ENCODE data around the gene ADAT3. TPM values are rescaled to one million over a fixed set of nuclear protein-coding genes. Genes with fewer than 3 reads are reported as not detected.

The ADAT3 gene
- 2.0 and 2.1 TPM in 2 replicates for total RNA-seq (ENCODE audit: low replicate concordance)

DNA sequence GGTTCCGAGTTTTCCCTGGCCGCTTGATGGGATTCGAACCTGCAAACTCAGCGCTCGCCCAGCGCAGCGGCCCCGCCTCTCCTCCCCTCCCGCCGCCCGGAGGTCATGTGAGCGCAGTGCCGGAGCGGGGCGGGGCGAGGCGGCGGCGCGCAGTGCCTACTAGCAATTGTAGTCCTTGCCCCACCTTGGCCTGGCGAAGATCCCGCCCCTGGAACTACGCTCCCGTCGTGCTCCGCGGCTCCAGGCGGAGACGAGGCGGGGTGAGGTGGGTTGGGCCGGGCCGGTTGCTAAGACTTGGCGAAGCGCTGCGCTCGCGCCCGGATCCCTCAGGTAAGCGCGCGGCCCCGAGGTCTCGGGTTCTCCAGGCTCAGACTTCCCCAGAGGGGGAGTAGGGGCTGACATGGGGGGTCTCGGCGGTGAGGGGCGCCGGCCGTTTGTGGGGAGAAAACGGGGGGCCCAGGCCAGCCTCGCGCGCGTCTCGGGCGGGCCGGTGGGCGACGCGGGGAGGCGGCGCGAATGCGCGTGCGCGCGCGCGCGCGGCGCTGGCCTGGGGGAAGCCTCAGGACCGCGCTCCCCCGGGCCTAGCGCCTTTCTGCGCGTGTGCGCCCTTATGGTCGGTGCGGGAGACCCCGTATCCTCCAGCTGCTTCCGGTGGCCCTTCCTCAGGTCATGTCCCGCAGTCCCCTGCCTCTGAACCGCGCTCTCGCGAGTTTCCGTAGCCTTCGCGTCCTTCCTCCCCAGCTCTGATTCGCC, at the start of gene ADAT3, which contains the start of gene SCAMP4:
TSS of gene ADAT3 (plus strand) at position 290 of the 753 bp plus-strand sequence. CDS start 6,649 bp downstream, outside the sequence.
TSS of gene SCAMP4 (plus strand) at position 290 of the 753 bp plus-strand sequence. CDS start 9,621 bp downstream, outside the sequence.

DNA sequence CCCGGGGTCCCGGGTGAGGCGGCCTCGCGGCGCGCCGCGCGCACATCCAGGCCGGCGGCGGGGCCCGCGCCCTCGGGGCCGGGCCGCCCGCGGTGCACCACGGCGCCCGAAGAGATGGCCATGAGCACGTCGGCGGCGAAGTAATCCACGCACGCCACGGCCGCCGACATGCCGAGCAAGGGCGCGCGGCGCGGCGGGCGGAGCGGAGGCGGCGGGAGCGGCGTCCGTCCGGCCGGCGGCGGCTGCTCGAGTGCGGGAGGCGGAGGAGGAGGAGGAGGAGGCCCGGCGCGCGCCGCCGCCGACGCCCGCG, 41.9 kb upstream of the ADAT3 start, which contains the start of gene KLF16:
TSS of gene KLF16 (minus strand) at position 252 of the 310 bp plus-strand sequence. CDS start at position 170, 82 bp downstream.

DNA sequence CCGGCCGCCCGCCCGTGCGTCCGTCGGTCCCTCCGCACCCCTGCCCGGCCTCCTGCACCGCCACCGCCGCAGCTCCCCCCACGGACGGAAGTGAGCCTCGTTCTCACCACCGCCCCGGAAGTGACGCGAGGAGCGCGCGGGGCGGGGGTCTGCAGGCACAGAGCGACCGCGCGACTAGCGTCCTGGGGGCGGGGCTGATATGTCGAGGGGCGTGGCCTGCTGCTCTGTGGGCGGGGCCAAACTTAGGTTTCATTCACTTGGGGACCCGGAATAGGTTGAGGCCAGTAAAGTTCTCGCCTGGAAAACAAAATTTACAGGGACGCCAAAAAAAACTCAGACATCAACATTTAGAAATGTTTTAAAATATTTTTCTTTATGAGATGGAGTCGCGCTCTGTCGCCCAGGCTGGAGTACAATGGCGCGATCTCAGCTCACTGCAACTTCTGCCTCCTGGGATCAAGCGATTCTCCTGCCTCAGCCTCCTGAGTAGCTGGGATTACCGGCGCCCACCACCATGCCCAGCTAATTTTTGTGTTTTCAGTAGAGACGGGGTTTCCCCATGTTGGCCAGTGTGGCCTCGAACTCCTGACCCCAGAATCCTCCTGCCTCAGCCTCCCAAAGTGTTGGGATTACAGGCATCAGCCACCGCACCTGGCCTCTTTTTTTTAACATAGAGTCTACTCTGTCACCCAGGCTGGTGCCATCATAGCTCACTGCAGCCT, 19.6 kb upstream of the ADAT3 start, which contains the start of gene ABHD17A:
TSS of gene ABHD17A (minus strand) at position 99 of the 722 bp plus-strand sequence. CDS start 3,930 bp downstream, outside the sequence.

DNA sequence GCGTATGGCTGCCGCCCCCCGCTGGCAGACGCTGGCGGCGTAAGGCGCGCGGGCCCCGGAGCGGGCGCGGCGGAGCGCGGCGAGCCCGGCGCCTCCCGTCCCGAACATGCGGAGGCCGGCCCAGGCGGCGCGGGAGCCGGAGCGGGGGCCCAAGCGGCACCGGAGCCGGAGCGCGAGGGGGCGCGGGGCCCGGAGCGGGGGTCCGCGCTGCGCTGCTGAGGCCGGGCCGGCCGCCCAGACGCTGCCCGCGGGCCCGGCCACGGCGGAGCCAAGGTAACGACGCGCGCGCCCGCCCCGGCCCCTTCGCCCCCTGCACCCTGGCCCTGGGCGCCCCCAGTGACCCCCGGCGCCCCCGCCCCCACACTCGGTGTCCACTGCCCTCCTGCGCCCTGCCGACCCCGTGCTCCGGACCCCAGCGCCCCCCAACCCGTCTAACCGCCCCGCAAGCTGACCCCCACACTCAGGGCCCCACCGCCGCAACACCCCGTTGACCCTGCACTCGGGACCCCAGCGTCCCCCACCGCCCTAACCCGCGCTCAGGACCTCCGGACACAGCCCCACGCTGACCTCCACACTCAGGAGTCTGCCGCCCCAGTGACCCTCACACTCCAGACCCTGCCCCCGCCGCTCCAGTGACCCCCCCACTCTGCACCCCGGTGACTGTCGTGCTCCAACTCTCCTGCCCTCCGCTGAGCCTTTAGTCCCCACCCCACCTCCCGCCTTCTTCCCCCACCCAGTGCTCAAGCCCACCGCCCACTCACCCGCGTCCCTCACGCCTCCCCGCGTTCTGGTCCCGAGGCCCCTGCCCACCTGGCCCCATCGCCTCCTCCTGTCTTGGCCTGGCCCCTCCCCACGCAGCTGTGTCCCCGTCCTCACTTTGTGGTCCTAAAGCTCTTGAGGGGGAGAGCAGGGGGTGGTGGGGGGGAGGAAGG, 36.2 kb downstream of the ADAT3 start, which contains the start of gene CSNK1G2:
TSS of gene CSNK1G2 (plus strand) at position 27 of the 932 bp plus-strand sequence. CDS start 28,601 bp downstream, outside the sequence.

Other genes with a start within 250 kb of the ADAT3 start
- gene ONECUT3, start 151.9 kb upstream of the ADAT3 start, total RNA-seq (ENCODE audit: low replicate concordance) = not detected in 2 replicates
- 0.82 and 2.0 TPM in 2 replicates for gene ATP8B3, start 93.1 kb upstream of the ADAT3 start, total RNA-seq (ENCODE audit: low replicate concordance)
- 2.9 and 4.1 TPM in 2 replicates for gene REXO1, start 56.9 kb upstream of the ADAT3 start, total RNA-seq (ENCODE audit: low replicate concordance)
- 0.94 and 3.8 TPM in 2 replicates for gene KLF16, start 41.8 kb upstream of the ADAT3 start, total RNA-seq (ENCODE audit: low replicate concordance)
- 101 and 167 TPM in 2 replicates for gene ABHD17A, start 19.9 kb upstream of the ADAT3 start, total RNA-seq (ENCODE audit: low replicate concordance)
- 12.4 and 20.6 TPM in 2 replicates for gene SCAMP4, start within 50 bp of the ADAT3 start, total RNA-seq (ENCODE audit: low replicate concordance)
- gene CSNK1G2, start 35.8 kb downstream of the ADAT3 start, total RNA-seq (ENCODE audit: low replicate concordance) = 81.2 and 81.9 TPM in 2 replicates
- 45.7 and 76.4 TPM in 2 replicates for gene BTBD2, start 110.3 kb downstream of the ADAT3 start, total RNA-seq (ENCODE audit: low replicate concordance)
- 93.6 and 184 TPM in 2 replicates for gene MKNK2, start 145.8 kb downstream of the ADAT3 start, total RNA-seq (ENCODE audit: low replicate concordance)
- gene MOB3A, start 190.9 kb downstream of the ADAT3 start, total RNA-seq (ENCODE audit: low replicate concordance) = 11.0 and 13.1 TPM in 2 replicates
- 0.90 and 2.1 TPM in 2 replicates for gene IZUMO4, start 191.5 kb downstream of the ADAT3 start, total RNA-seq (ENCODE audit: low replicate concordance)
- 97.0 and 114 TPM in 2 replicates for gene AP3D1, start 246.2 kb downstream of the ADAT3 start, total RNA-seq (ENCODE audit: low replicate concordance)

Measured in smooth muscle cell of the coronary artery (primary cell).